ENCODE results near the gene SCUBE1.

DNA sequence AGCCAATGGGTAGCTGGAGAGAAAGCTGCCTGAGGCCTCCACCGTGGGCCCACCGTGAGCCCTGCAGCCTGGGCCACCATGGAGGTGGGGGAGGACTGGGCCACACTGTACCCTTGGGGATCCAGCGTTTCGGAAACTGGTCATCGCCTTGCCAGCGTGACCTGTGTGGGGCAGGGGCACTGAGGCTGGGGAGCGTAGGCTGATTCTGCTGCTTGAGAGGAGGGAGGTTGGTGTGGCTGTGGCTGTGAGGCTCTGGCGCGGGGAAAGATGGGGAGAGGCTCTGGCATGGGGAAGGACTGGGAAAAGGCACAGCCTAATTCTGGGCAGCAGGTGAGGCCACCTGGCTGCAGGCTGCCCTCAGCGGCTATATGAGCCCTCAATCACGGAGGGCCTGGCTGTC, 143.6 kb downstream of the SCUBE1 start:
- TF ChIP-seq, protein P1, sequence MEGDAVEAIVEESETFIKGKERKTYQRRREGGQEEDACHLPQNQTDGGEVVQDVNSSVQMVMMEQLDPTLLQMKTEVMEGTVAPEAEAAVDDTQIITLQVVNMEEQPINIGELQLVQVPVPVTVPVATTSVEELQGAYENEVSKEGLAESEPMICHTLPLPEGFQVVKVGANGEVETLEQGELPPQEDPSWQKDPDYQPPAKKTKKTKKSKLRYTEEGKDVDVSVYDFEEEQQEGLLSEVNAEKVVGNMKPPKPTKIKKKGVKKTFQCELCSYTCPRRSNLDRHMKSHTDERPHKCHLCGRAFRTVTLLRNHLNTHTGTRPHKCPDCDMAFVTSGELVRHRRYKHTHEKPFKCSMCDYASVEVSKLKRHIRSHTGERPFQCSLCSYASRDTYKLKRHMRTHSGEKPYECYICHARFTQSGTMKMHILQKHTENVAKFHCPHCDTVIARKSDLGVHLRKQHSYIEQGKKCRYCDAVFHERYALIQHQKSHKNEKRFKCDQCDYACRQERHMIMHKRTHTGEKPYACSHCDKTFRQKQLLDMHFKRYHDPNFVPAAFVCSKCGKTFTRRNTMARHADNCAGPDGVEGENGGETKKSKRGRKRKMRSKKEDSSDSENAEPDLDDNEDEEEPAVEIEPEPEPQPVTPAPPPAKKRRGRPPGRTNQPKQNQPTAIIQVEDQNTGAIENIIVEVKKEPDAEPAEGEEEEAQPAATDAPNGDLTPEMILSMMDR (IDR thresholded peaks at IDR 0.05): no peak
- no peak for TF ChIP-seq POLR2AphosphoS5 (IDR thresholded peaks at IDR 0.05; ENCODE audit: low read depth, low read length)
- no peak for TF ChIP-seq TCF7L2 (IDR thresholded peaks at IDR 0.05; ENCODE audit: low read depth, low read length)
- TF ChIP-seq, protein P2, sequence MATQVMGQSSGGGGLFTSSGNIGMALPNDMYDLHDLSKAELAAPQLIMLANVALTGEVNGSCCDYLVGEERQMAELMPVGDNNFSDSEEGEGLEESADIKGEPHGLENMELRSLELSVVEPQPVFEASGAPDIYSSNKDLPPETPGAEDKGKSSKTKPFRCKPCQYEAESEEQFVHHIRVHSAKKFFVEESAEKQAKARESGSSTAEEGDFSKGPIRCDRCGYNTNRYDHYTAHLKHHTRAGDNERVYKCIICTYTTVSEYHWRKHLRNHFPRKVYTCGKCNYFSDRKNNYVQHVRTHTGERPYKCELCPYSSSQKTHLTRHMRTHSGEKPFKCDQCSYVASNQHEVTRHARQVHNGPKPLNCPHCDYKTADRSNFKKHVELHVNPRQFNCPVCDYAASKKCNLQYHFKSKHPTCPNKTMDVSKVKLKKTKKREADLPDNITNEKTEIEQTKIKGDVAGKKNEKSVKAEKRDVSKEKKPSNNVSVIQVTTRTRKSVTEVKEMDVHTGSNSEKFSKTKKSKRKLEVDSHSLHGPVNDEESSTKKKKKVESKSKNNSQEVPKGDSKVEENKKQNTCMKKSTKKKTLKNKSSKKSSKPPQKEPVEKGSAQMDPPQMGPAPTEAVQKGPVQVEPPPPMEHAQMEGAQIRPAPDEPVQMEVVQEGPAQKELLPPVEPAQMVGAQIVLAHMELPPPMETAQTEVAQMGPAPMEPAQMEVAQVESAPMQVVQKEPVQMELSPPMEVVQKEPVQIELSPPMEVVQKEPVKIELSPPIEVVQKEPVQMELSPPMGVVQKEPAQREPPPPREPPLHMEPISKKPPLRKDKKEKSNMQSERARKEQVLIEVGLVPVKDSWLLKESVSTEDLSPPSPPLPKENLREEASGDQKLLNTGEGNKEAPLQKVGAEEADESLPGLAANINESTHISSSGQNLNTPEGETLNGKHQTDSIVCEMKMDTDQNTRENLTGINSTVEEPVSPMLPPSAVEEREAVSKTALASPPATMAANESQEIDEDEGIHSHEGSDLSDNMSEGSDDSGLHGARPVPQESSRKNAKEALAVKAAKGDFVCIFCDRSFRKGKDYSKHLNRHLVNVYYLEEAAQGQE (IDR thresholded peaks at IDR 0.05; ENCODE audit: insufficient read depth in 1 of 2, low read depth in 2 of 2, low read length in 1 of 2): no peak
